Nephron progenitor cell (in vitro differentiated cells): Measurements from ENCODE around the gene PAXIP1.

Experiments used
- DNase-seq: peaks from one replicate; pipeline ENCODE4 v3.0.0; 2021
- H3K27ac Mint-ChIP-seq: 2 replicates; pipeline ENCODE4 v1.8.0; 2021; ENCODE audit warnings: mild to moderate bottlenecking, moderate library complexity, mixed read lengths
- H3K27me3 Mint-ChIP-seq: 2 replicates; pipeline ENCODE4 v1.8.0; 2021; ENCODE audit warnings: mild to moderate bottlenecking, low read depth, mixed read lengths; ENCODE audit not compliant: poor library complexity
- H3K36me3 Mint-ChIP-seq: 2 replicates; pipeline ENCODE4 v1.8.0; 2021; ENCODE audit warnings: low read depth, mixed read lengths
- H3K4me1 Mint-ChIP-seq: 2 replicates; pipeline ENCODE4 v1.8.0; 2021; ENCODE audit warnings: mixed read lengths
- H3K4me3 Mint-ChIP-seq: 2 replicates; pipeline ENCODE4 v1.8.0; 2021; ENCODE audit warnings: mild to moderate bottlenecking, moderate library complexity, mixed read lengths
- H3K9me3 Mint-ChIP-seq: 2 replicates; pipeline ENCODE4 v1.8.0; 2021; ENCODE audit warnings: mild to moderate bottlenecking, moderate library complexity, mixed read lengths
- TF ChIP-seq, protein P1 (sequence below): fragments of 200-600 bp; sonication (generic); IDR thresholded peaks from 2 replicates; pipeline ENCODE4 v1.5.0; 2021; ENCODE audit warnings: antibody characterized with exemption

PAXIP1 gene

DNA sequence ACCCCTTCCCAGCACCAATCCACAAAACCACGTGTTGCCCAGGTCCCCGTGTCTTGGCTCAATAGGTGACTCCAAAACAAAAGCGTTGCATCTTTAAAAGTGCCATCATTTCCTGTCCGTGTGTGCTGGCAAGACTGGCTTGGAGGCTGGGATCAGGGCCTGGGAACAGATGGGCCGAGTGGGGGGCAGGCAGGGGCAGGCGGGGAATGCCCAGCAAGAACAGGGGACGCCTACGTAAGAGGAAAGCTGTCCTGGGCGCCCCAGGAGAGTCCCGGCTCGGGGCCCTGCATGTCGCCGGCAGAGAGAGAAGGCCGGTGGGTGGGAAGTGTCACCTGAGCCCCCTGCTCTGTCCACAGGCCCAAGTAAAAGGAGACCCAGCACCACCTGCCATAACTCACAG lies 86.5 kb downstream of the PAXIP1 start:
- Mint-ChIP-seq H3K9me3 (peaks cover 6% of the 10 kb centered on the region), H3K36me3 (no peaks in the 10 kb centered on the region), H3K4me1 (peaks cover 10% of the 10 kb centered on the region), H3K4me3 (no peak overlapping the region), H3K27ac (no peak overlapping the region), H3K27me3 (peaks cover 10% of the 10 kb centered on the region)
- TF ChIP-seq, protein P1, sequence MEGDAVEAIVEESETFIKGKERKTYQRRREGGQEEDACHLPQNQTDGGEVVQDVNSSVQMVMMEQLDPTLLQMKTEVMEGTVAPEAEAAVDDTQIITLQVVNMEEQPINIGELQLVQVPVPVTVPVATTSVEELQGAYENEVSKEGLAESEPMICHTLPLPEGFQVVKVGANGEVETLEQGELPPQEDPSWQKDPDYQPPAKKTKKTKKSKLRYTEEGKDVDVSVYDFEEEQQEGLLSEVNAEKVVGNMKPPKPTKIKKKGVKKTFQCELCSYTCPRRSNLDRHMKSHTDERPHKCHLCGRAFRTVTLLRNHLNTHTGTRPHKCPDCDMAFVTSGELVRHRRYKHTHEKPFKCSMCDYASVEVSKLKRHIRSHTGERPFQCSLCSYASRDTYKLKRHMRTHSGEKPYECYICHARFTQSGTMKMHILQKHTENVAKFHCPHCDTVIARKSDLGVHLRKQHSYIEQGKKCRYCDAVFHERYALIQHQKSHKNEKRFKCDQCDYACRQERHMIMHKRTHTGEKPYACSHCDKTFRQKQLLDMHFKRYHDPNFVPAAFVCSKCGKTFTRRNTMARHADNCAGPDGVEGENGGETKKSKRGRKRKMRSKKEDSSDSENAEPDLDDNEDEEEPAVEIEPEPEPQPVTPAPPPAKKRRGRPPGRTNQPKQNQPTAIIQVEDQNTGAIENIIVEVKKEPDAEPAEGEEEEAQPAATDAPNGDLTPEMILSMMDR: no peak
- no peak for DNase-seq

DNA sequence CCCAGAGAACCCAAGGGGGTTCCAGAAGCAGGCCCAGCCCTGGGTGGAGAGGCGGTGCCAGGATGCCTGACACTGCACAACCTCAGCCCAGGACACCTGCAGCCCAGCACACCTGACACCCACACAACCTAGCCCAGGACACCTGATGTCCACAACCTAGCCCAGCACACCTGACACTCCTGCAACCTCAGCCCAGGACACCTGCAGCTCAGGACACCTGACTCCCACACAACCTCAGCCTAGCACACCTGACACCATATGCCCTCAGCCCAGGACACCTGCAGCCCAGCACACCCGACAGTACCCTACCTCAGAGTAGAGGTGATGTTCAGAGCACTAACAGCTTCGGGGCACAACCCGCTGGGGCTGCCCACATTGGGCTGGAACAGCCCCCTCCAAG lies 87.3 kb downstream of the PAXIP1 start:
- H3K4me3 Mint-ChIP-seq: no peak overlapping the region

DNA sequence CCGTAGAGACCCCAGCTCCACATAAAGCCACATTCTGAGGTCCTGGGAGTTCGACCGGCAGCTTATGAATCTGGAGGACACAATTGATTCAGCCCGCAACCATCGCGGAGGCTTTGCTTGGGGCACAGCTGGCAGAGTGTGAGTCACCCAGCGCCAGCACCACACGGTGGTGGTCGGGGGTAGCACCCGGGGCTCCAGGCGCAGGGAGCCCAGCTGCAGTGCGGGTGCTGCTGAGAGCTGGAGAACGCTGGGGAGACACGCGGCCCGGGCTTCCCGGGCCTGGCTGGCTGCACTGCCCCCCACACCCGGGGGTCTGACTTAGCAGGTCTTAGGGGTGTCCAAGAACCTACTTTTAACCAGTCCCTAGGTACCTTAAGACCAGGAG lies 87.9 kb downstream of the PAXIP1 start:
- H3K27ac Mint-ChIP-seq: no peak overlapping the region
- peaks cover 16% of the 10 kb centered on the region for H3K9me3 Mint-ChIP-seq

More for the DNA sequence above, 87.3 kb downstream of the PAXIP1 start:
- TF ChIP-seq, protein P1: no peak
- H3K27me3 Mint-ChIP-seq: peaks cover 14% of the 10 kb centered on the region
- H3K4me1 Mint-ChIP-seq: peaks cover 10% of the 10 kb centered on the region
- H3K36me3 Mint-ChIP-seq: no peaks in the 10 kb centered on the region
- DNase-seq: no peak
- H3K9me3 Mint-ChIP-seq: peaks cover 14% of the 10 kb centered on the region
- no peak overlapping the region for H3K27ac Mint-ChIP-seq

DNA sequence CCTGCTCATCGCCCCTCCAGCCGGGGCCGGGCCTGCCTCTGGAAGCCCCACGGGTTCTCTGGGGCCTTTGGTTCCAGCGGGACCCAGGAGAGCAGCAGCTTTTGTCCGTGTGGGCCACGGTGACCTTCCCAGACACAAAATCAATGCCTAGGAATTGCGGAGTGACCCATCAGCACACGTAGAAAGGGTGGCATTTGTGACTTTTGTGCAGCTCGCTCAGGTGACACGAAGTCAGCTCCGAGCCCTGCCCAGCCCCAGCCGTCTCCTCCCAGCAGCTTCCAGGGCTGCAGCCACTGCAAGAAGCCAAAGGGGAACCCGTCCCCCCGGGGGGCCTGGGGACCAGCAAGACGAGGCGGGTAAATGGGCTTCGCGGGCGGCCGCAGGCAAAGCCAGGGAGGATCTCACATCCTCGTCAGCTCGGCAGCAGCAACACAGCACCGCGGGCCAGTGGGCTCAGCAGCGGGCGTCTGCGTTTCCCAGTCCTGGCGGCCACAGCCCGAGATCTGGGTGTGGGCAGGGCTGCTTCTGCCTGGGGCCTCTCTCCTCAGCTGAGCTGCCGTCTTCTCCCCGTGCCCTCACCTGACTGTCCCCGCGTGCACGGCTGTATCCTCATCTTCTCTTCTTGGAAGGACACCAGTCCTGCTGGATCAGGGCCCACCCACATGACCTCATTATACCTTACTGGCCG lies 88.5 kb downstream of the PAXIP1 start:
- no peak overlapping the region for H3K27ac Mint-ChIP-seq
- peaks cover 19% of the 10 kb centered on the region for H3K9me3 Mint-ChIP-seq
- H3K4me1 Mint-ChIP-seq: peaks cover 10% of the 10 kb centered on the region
- no peaks in the 10 kb centered on the region for H3K36me3 Mint-ChIP-seq
- TF ChIP-seq, protein P1: no peak
- peaks cover 19% of the 10 kb centered on the region for H3K27me3 Mint-ChIP-seq
- DNase-seq: no peak
- H3K4me3 Mint-ChIP-seq: no peak overlapping the region

More for the DNA sequence above, 87.9 kb downstream of the PAXIP1 start:
- TF ChIP-seq, protein P1: no peak
- Mint-ChIP-seq H3K4me1 (peaks cover 10% of the 10 kb centered on the region), H3K36me3 (no peaks in the 10 kb centered on the region), H3K27me3 (peaks cover 18% of the 10 kb centered on the region), H3K4me3 (no peak overlapping the region)
- DNase-seq: no peak

DNA sequence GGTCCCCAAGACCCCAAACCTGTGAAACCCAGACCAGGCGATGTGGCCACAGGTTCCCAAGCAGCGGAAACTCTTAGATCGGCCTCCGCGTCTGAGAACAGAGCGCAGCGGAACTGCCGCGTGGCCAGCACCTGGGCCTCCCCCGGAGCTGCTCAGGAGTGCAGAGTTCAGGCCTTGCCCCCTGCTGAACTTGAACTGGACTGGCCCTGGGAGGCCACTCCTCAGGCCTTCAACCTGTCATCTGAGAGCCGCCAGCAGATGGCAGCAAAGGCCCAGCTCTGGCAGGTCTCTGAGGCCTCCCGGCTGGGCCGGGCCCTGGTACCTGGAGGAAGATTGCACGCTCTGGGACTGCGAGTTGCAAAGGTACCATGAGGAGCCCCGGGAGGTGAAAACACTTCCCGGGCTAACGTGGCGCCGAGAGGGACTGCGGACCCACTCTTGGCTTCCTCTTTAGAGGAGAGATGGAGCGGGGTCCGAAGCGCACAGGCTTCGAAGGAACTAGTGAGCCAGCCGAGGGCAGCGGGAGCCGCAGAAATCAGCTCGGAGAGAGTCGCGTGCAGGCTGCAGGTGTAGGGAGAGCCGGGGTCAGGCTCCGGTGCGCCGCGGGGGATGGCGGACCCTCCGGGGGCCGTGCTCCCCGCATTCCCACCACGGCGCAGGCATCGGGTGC lies 89.2 kb downstream of the PAXIP1 start:
- H3K36me3 Mint-ChIP-seq: no peaks in the 10 kb centered on the region
- H3K9me3 Mint-ChIP-seq: peaks cover 24% of the 10 kb centered on the region
- H3K27me3 Mint-ChIP-seq: peaks cover 23% of the 10 kb centered on the region
- TF ChIP-seq, protein P1: peak; percentile 93
- H3K4me3 Mint-ChIP-seq: peak overlapping the region; percentile 70
- peaks cover 10% of the 10 kb centered on the region for H3K4me1 Mint-ChIP-seq
- no peak overlapping the region for H3K27ac Mint-ChIP-seq
- peak; percentile 98 for DNase-seq
